HUES6 (cell line): ENCODE results near the gene EFCAB9.

Experiments
- H3K27ac ChIP-seq: 2 replicates; pipeline ENCODE4 v1.7.0; 2013; ENCODE audit warnings: low read depth, mild to moderate bottlenecking, low read length, inconsistent platforms
- H3K27me3 ChIP-seq: 2 replicates; pipeline ENCODE4 v1.6.1; 2013; ENCODE audit warnings: low read length; ENCODE audit not compliant: control insufficient read depth, insufficient read depth
- H3K36me3 ChIP-seq: 2 replicates; pipeline ENCODE4 v1.6.1; 2013; ENCODE audit warnings: low read length; ENCODE audit not compliant: control insufficient read depth, insufficient read depth
- H3K4me1 ChIP-seq: 2 replicates; pipeline ENCODE4 v1.6.1; 2013; ENCODE audit warnings: low read length; ENCODE audit not compliant: control insufficient read depth, insufficient read depth
- H3K4me3 ChIP-seq: 2 replicates; pipeline ENCODE4 v1.5.1; 2013; ENCODE audit warnings: low read depth, low read length
- H3K9ac ChIP-seq: one replicate; pipeline ENCODE4 v1.6.1; 2013; ENCODE audit warnings: mild to moderate bottlenecking, low read length
- H3K9me3 ChIP-seq: 2 replicates; pipeline ENCODE4 v1.6.1; 2013; ENCODE audit warnings: low read depth, low read length; ENCODE audit not compliant: control insufficient read depth, insufficient read depth

EFCAB9 gene

GRCh38 chr5:172216345-172216744, 22.4 kb downstream of the EFCAB9 start:
- no peak overlapping the region for H3K9ac ChIP-seq
- peaks cover 51% of the 10 kb centered on the region for H3K36me3 ChIP-seq

GRCh38 chr5:172219296-172219695, 25.3 kb downstream of the EFCAB9 start:
- H3K9ac ChIP-seq, result no peak overlapping the region
- H3K9me3 ChIP-seq, result no peaks in the 10 kb centered on the region
- no peaks in the 10 kb centered on the region for H3K27me3 ChIP-seq
- no peak overlapping the region for H3K27ac ChIP-seq
- H3K4me3 ChIP-seq, result no peak overlapping the region
- H3K36me3 ChIP-seq, result peaks cover 34% of the 10 kb centered on the region
- no peaks in the 10 kb centered on the region for H3K4me1 ChIP-seq

More at GRCh38 chr5:172216345-172216744, 22.4 kb downstream of the EFCAB9 start:
- Histone ChIP-seq H3K9me3 (no peaks in the 10 kb centered on the region), H3K27ac (no peak overlapping the region), H3K27me3 (no peaks in the 10 kb centered on the region), H3K4me3 (no peak overlapping the region), H3K4me1 (no peaks in the 10 kb centered on the region)

GRCh38 chr5:172223901-172224873, 30.2 kb downstream of the EFCAB9 start:
- no peak overlapping the region for H3K9ac ChIP-seq

GRCh38 chr5:172224996-172225395, 31.0 kb downstream of the EFCAB9 start:
- Histone ChIP-seq H3K27me3 (no peaks in the 10 kb centered on the region), H3K4me3 (no peak overlapping the region), H3K4me1 (no peaks in the 10 kb centered on the region), H3K9ac (no peak overlapping the region), H3K36me3 (peaks cover 30% of the 10 kb centered on the region), H3K9me3 (no peaks in the 10 kb centered on the region), H3K27ac (no peak overlapping the region)

More at GRCh38 chr5:172223901-172224873, 30.2 kb downstream of the EFCAB9 start:
- Histone ChIP-seq H3K4me3 (no peak overlapping the region), H3K4me1 (no peaks in the 10 kb centered on the region), H3K27ac (no peak overlapping the region), H3K36me3 (peaks cover 33% of the 10 kb centered on the region), H3K27me3 (no peaks in the 10 kb centered on the region), H3K9me3 (no peaks in the 10 kb centered on the region)

DNA sequence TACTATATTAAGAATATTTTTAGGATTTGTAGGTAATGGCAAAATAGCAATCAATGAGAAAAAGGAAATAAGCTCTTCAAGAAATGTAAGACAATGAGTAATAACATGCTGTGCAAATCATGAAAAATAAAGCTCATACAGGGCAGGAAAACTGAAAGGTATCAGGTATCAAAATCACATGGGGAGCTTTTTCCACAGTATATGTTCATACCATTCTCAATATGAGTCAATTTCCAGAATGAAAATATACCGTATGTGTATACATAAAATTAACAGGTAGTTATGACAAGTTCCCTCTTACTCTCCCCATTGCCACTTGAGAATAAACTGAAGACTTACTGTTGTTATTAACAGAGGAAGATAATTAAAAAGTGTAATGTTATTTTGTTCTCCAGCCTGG, 35.9 kb downstream of the EFCAB9 start:
- Histone ChIP-seq H3K9me3 (no peaks in the 10 kb centered on the region), H3K36me3 (peaks cover 56% of the 10 kb centered on the region), H3K27me3 (no peaks in the 10 kb centered on the region), H3K9ac (no peak overlapping the region), H3K27ac (no peak overlapping the region), H3K4me1 (no peaks in the 10 kb centered on the region), H3K4me3 (no peak overlapping the region)

- Histone ChIP-seq H3K27ac (no peak overlapping the region), H3K9me3 (no peaks in the 10 kb centered on the region), H3K27me3 (no peaks in the 10 kb centered on the region), H3K9ac (no peak overlapping the region), H3K4me1 (peaks cover 17% of the 10 kb centered on the region), H3K36me3 (peaks cover 40% of the 10 kb centered on the region), H3K4me3 (no peak overlapping the region)
These were observed 40.1 kb downstream of the EFCAB9 start for GRCh38 chr5:172234031-172234430.

DNA sequence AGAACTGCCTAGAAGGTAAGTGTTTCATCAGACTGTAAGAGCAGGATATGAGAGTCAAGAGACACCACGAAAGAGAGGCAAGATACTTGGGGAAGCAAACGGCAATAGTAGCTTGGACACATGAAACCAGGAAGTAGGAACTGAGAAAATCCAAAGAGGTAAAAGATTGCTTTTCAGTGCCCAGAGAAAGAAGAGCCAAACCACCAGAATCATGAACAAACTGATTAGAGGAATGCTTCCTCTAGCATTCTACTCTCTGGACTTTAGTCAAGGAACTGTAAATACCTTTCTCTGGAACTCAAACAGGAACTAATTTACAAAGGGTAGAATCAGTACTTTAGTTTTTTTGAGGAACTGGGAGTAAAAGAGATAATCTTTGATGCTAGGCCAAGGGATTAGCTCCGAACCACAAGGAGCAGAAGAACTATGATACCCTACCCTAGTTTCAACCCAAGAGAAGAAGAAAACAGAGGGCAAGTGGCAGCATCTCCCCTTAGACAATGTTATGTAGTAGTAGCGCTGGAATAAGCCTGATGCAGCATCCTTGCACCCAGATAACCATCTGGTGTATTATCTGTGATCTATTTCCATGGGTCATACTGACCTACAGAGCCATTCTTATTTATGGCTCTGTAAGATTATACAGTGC, 41.3 kb downstream of the EFCAB9 start:
- H3K4me3 ChIP-seq, result no peak overlapping the region
- H3K36me3 ChIP-seq, result peaks cover 34% of the 10 kb centered on the region
- H3K27ac ChIP-seq, result no peak overlapping the region
- H3K9me3 ChIP-seq, result no peaks in the 10 kb centered on the region
- H3K4me1 ChIP-seq, result peaks cover 17% of the 10 kb centered on the region
- no peak overlapping the region for H3K9ac ChIP-seq
- no peaks in the 10 kb centered on the region for H3K27me3 ChIP-seq

DNA sequence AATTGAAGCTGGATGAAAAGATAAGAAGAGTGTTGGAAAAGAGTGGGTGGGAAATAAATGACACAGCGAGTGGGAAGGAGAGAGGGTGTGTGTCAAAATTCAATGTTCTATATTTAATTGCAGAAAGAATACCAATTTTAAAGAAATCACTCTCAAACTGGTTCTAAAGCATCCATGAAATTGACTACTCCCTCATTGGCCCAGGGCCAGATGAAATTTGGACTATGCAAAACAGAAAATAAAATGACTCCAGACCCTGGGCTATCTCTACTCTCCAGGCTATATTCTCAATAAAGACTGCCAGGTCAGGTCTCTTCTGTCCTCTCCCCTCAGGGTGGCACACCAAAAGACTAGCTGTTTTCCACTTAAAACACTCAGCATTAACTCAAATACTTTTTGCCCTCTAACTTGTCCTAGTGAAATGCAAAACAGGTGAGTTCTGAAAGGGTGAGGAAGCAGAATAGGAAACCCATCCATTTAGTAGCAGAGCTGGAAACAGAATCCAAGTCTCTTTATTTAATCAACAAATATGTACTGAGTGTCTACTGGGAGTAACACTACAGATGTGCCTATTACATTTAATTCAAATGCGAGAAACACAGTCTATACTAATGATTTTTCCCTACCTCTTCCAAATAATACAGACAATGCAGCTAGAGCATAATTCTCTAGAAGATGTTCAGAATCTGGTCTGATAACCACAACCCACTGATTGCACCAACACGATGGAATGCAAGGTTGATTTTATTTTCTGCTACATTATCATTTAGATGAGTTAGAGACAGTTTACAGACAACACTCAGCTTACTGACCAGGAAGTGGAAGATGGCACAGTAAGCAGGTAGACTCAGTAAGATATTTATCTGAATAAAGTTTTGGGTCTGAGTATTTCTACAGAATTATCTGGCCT, 42.1 kb downstream of the EFCAB9 start:
- no peak overlapping the region for H3K9ac ChIP-seq
- H3K27ac ChIP-seq, result no peak overlapping the region
- no peak overlapping the region for H3K4me3 ChIP-seq
- no peaks in the 10 kb centered on the region for H3K9me3 ChIP-seq
- peaks cover 28% of the 10 kb centered on the region for H3K36me3 ChIP-seq
- H3K4me1 ChIP-seq, result peaks cover 17% of the 10 kb centered on the region
- no peaks in the 10 kb centered on the region for H3K27me3 ChIP-seq

DNA sequence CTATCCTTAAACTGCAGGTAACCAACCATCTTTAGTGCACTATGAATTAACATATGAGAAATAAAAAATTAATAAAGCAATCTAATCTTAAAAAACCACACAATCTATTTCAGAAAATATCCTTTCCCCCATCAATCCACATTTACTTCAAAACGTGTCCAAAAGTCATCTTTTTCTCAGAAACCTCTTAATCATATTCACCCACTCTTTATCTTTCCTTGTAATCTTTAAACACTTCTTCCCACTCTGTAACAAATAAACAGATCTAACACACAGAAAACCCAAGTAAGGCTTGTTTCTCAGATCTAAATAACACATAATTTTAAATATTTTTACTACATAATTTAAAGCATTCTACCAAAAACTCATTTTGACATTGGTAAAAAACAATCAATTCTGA, 44.4 kb downstream of the EFCAB9 start:
- H3K4me1 ChIP-seq, result peaks cover 17% of the 10 kb centered on the region
- no peak overlapping the region for H3K27ac ChIP-seq
- H3K4me3 ChIP-seq, result no peak overlapping the region
- no peaks in the 10 kb centered on the region for H3K9me3 ChIP-seq
- H3K9ac ChIP-seq, result no peak overlapping the region
- peaks cover 7% of the 10 kb centered on the region for H3K36me3 ChIP-seq
- H3K27me3 ChIP-seq, result no peaks in the 10 kb centered on the region

GRCh38 chr5:172243302-172243701, 49.3 kb downstream of the EFCAB9 start:
- Histone ChIP-seq H3K9ac (no peak overlapping the region), H3K27ac (no peak overlapping the region), H3K4me3 (no peak overlapping the region), H3K27me3 (no peaks in the 10 kb centered on the region), H3K9me3 (no peaks in the 10 kb centered on the region), H3K4me1 (no peaks in the 10 kb centered on the region), H3K36me3 (no peaks in the 10 kb centered on the region)
